OCI-LY7 (cell line): ENCODE measurements around the gene TIMM22.

ENCODE experiments used
- EZH2phosphoT487 ChIP-seq: fragments of 200-600 bp; sonication (generic); IDR thresholded peaks from 2 replicates; pipeline ENCODE4 v1.6.1; 2018; ENCODE audit warnings: low read depth, borderline replicate concordance, mild to moderate bottlenecking, mixed run types, antibody characterized with exemption, low read length, moderate library complexity, mixed read lengths
- TF ChIP-seq, protein P1 (sequence below): fragments of 200-600 bp; sonication (generic); conservative IDR thresholded peaks from 2 replicates; pipeline ENCODE4 v1.5.1; 2014; ENCODE audit warnings: mild to moderate bottlenecking, antibody characterized with exemption, low read length, moderate library complexity, mixed read lengths

DNA sequence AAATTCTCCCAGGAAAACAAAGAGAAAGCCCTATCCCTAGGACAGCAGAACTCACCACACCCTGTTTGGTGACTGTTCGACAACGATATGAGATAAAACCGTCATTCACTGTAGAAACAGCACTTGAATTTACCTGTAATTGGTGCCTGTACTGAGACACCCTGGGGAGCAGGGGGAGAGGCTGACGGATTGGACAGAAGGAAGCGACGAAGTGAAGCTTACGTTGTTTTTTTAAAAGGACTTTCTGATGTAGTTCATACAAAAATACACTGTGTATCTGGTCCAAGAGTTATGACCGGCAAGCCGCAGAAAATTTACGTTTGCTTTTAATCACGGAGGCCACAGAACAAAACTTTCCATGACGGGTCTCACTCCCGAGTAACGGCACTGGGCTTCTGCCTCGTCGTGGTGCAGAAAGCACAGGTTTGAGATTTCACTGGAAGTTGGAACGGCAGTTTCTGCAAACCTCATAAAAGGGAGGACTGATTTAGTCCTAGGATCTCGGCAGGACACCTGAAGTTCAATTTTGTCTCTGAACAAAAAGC lies 27.0 kb upstream of the TIMM22 start:
- TF ChIP-seq, protein P1, sequence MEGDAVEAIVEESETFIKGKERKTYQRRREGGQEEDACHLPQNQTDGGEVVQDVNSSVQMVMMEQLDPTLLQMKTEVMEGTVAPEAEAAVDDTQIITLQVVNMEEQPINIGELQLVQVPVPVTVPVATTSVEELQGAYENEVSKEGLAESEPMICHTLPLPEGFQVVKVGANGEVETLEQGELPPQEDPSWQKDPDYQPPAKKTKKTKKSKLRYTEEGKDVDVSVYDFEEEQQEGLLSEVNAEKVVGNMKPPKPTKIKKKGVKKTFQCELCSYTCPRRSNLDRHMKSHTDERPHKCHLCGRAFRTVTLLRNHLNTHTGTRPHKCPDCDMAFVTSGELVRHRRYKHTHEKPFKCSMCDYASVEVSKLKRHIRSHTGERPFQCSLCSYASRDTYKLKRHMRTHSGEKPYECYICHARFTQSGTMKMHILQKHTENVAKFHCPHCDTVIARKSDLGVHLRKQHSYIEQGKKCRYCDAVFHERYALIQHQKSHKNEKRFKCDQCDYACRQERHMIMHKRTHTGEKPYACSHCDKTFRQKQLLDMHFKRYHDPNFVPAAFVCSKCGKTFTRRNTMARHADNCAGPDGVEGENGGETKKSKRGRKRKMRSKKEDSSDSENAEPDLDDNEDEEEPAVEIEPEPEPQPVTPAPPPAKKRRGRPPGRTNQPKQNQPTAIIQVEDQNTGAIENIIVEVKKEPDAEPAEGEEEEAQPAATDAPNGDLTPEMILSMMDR: no peak
- no peak for TF ChIP-seq EZH2phosphoT487
